ENCODE measurements around the gene KIT.

DNA sequence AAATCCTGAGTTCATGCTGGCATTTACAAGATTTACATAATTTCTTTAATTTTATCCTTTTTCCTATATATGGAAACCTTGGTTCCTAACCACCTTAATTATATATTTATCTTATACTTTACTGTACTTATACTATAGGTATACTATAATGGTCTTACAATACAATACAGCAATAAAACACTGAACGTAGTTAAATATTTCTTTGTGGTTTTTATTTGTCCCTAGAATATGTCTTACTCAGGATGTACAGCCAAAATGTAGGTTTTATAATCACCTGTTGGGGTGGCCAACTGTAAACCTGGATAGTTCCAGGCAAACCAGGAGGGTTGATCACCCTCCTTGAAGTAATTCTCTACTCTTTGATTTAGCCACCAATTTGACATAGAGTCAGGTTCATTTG, 48.4 kb upstream of the KIT start:
- TF ChIP-seq GATA2 (IDR thresholded peaks at IDR 0.05; ENCODE audit: low read depth, low read length), result no peak
- no peak for TF ChIP-seq GATA3 (IDR thresholded peaks at IDR 0.05; ENCODE audit: low read depth, low read length)
